Hepatocyte (in vitro differentiated cells): Measurements from ENCODE around the gene SPOCD1. TPM values are rescaled to one million over a fixed set of nuclear protein-coding genes. Genes with fewer than 3 reads are reported as not detected.

ENCODE experiments used
- DNase-seq: peaks from one replicate; pipeline ENCODE4 v3.0.0-alpha.2; 2016; ENCODE audit warnings: low spot score
- H2AFZ ChIP-seq: fragments of 200-600 bp; sonication (generic); 2 replicates; pipeline ENCODE4 v1.6.0; 2016; ENCODE audit warnings: antibody characterized with exemption, mild to moderate bottlenecking
- H3K27ac ChIP-seq: fragments of 200-600 bp; sonication (generic); 2 replicates; pipeline ENCODE4 v1.5.1; 2016; ENCODE audit warnings: mild to moderate bottlenecking
- H3K27me3 ChIP-seq: fragments of 200-600 bp; sonication (generic); 2 replicates; pipeline ENCODE4 v1.6.1; 2016
- H3K36me3 ChIP-seq: fragments of 200-600 bp; sonication (generic); replicated peaks from 2 replicates; pipeline ENCODE4 v1.5.1; 2016; ENCODE audit warnings: low read depth; ENCODE audit not compliant: insufficient read depth
- H3K4me1 ChIP-seq: fragments of 200-600 bp; sonication (generic); 2 replicates; pipeline ENCODE4 v1.5.1; 2016; ENCODE audit warnings: mild to moderate bottlenecking, moderate library complexity; ENCODE audit not compliant: insufficient read depth
- H3K4me2 ChIP-seq: fragments of 200-600 bp; sonication (generic); 2 replicates; pipeline ENCODE4 v1.6.0; 2016
- H3K4me3 ChIP-seq: fragments of 200-600 bp; sonication (generic); 2 replicates; pipeline ENCODE4 v1.5.1; 2016; ENCODE audit warnings: mild to moderate bottlenecking
- H3K79me2 ChIP-seq: fragments of 200-600 bp; sonication (generic); 2 replicates; pipeline ENCODE4 v1.6.0; 2017; ENCODE audit warnings: mild to moderate bottlenecking
- H3K9me2 ChIP-seq: fragments of 200-600 bp; sonication (generic); replicated peaks from 2 replicates; pipeline ENCODE4 v1.6.0; 2017; ENCODE audit warnings: mild to moderate bottlenecking; ENCODE audit not compliant: insufficient read depth
- H3K9me3 ChIP-seq: fragments of 200-600 bp; sonication (generic); 2 replicates; pipeline ENCODE4 v1.5.1; 2016; ENCODE audit warnings: low read depth, mild to moderate bottlenecking
- H4K20me1 ChIP-seq: fragments of 200-600 bp; sonication (generic); 2 replicates; pipeline ENCODE4 v1.6.0; 2016; ENCODE audit warnings: mild to moderate bottlenecking; ENCODE audit not compliant: insufficient read depth, poor library complexity, severe bottlenecking
- EZH2 ChIP-seq: fragments of 200-600 bp; sonication (generic); IDR thresholded peaks from 2 replicates; pipeline ENCODE4 v1.6.1; 2016; ENCODE audit warnings: antibody characterized with exemption, mild to moderate bottlenecking, borderline replicate concordance
- EZH2phosphoT487 ChIP-seq: fragments of 200-600 bp; sonication (generic); IDR thresholded peaks from one replicate; pipeline ENCODE4 v1.6.1; 2018; ENCODE audit warnings: antibody characterized with exemption, mild to moderate bottlenecking, low read depth, moderate library complexity; ENCODE audit not compliant: unreplicated experiment, severe bottlenecking
- WGBS: methylation state at CpG from one replicate; pipeline ENCODE4 v1.1.6; 2016; ENCODE audit warnings: low lambda C conversion rate; ENCODE audit errors: missing lambda C conversion rate; 5-methylcytosine and 5-hydroxymethylcytosine counted together
- polyA plus RNA-seq: library from polyadenylated mRNA; unstranded; fragments of >200 nt; fragmentation: Nextera tagmentation; extraction: Ambion mirVana; gene quantifications from 2 replicates; pipeline ENCODE4 v1.2.1, GENCODE V29; 2016
- total RNA-seq: library from RNA; depleted of rRNA; stranded (reverse); fragments of >200 nt; gene quantifications from 2 replicates; pipeline ENCODE4 v1.2.3, GENCODE V29; 2014
- TF ChIP-seq, protein P1 (sequence below): fragments of 200-600 bp; sonication (generic); IDR thresholded peaks from 2 replicates; pipeline ENCODE4 v1.5.1; 2016; ENCODE audit warnings: antibody characterized with exemption, mild to moderate bottlenecking; ENCODE audit not compliant: poor library complexity

Gene SPOCD1
- total and polyA plus RNA-seq, 2 experiments from 2014 or later = 1.4 to 2.8 TPM

- Histone ChIP-seq H3K9me3 (no peaks in the 10 kb centered on the region), H3K79me2 (no peaks in the 10 kb centered on the region), H3K27ac (no peak overlapping the region), H3K4me2 (no peak overlapping the region), H3K27me3 (no peaks in the 10 kb centered on the region), H3K4me1 (peaks cover 7% of the 10 kb centered on the region), H3K4me3 (no peak overlapping the region), H3K36me3 (no peaks in the 10 kb centered on the region), H3K9me2 (no peaks in the 10 kb centered on the region), H2AFZ (no peak overlapping the region), H4K20me1 (no peaks in the 10 kb centered on the region)
- TF ChIP-seq EZH2phosphoT487 (no peak), EZH2 (no peak)
- TF ChIP-seq, protein P1, sequence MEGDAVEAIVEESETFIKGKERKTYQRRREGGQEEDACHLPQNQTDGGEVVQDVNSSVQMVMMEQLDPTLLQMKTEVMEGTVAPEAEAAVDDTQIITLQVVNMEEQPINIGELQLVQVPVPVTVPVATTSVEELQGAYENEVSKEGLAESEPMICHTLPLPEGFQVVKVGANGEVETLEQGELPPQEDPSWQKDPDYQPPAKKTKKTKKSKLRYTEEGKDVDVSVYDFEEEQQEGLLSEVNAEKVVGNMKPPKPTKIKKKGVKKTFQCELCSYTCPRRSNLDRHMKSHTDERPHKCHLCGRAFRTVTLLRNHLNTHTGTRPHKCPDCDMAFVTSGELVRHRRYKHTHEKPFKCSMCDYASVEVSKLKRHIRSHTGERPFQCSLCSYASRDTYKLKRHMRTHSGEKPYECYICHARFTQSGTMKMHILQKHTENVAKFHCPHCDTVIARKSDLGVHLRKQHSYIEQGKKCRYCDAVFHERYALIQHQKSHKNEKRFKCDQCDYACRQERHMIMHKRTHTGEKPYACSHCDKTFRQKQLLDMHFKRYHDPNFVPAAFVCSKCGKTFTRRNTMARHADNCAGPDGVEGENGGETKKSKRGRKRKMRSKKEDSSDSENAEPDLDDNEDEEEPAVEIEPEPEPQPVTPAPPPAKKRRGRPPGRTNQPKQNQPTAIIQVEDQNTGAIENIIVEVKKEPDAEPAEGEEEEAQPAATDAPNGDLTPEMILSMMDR = no peak
- DNase-seq = no peak
- WGBS = 95% methylated on average over 7 of the region's 7 CpGs
Observed at GRCh38 chr1:31796707-31797106, 19.1 kb downstream of the SPOCD1 start.

- peak; percentile 54 for DNase-seq
- Histone ChIP-seq H2AFZ (no peak overlapping the region), H3K27me3 (no peaks in the 10 kb centered on the region), H3K9me2 (no peaks in the 10 kb centered on the region), H3K9me3 (no peaks in the 10 kb centered on the region), H4K20me1 (no peaks in the 10 kb centered on the region), H3K27ac (no peak overlapping the region), H3K36me3 (no peaks in the 10 kb centered on the region), H3K4me3 (no peak overlapping the region), H3K79me2 (no peaks in the 10 kb centered on the region), H3K4me2 (no peak overlapping the region), H3K4me1 (peaks cover 7% of the 10 kb centered on the region)
- 86% methylated on average over 13 of the region's 13 CpGs for WGBS
- TF ChIP-seq, protein P1 = no peak
- TF ChIP-seq EZH2 (no peak), EZH2phosphoT487 (no peak)
Observed at GRCh38 chr1:31795801-31796621, 19.8 kb downstream of the SPOCD1 start.

DNA sequence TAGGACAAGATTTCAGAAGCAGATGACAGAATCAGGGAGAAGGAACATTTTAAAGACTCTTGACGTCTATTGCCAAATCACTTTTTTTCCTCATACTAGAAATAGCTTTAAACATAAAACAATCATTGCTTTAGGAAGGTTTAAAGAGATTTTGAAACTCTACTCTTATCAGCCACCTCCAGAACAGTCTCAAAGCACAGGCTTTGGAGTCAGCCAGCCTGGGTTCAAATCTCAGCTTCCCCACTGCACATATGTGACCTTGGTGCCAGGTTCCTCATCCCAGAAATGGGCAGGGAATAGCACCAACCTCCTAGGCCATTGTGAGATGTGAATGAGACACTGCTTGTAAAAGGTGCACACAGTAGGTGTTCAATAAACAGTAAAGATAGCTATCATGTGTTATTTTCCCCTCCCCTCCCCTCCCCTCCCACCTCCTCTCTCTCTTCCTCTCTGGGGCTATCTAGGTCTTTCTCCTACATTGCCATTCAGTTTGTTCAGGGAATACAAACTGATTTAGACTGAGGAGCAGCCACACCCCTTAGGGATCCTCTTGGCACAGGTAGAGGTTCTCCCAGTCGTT is 20.6 kb downstream of the SPOCD1 start:
- Histone ChIP-seq H3K36me3 (no peaks in the 10 kb centered on the region), H3K27ac (no peak overlapping the region), H3K9me2 (no peaks in the 10 kb centered on the region), H3K79me2 (no peaks in the 10 kb centered on the region), H3K4me1 (peaks cover 7% of the 10 kb centered on the region), H3K4me2 (no peak overlapping the region), H4K20me1 (no peaks in the 10 kb centered on the region), H3K4me3 (no peak overlapping the region), H2AFZ (no peak overlapping the region), H3K9me3 (no peaks in the 10 kb centered on the region), H3K27me3 (no peaks in the 10 kb centered on the region)
- WGBS = 79% methylated on average over 2 of the region's 2 CpGs
- TF ChIP-seq, protein P1 = no peak
- no peak for TF ChIP-seq EZH2
- TF ChIP-seq EZH2phosphoT487 = no peak
- no peak for DNase-seq
